ENCODE results near the gene HS1BP3. TPM values are rescaled to one million over a fixed set of nuclear protein-coding genes. Genes with fewer than 3 reads are reported as not detected.

Gene HS1BP3, protein sequence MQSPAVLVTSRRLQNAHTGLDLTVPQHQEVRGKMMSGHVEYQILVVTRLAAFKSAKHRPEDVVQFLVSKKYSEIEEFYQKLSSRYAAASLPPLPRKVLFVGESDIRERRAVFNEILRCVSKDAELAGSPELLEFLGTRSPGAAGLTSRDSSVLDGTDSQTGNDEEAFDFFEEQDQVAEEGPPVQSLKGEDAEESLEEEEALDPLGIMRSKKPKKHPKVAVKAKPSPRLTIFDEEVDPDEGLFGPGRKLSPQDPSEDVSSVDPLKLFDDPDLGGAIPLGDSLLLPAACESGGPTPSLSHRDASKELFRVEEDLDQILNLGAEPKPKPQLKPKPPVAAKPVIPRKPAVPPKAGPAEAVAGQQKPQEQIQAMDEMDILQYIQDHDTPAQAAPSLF
- 20.1 TPM for total RNA-seq

DNA sequence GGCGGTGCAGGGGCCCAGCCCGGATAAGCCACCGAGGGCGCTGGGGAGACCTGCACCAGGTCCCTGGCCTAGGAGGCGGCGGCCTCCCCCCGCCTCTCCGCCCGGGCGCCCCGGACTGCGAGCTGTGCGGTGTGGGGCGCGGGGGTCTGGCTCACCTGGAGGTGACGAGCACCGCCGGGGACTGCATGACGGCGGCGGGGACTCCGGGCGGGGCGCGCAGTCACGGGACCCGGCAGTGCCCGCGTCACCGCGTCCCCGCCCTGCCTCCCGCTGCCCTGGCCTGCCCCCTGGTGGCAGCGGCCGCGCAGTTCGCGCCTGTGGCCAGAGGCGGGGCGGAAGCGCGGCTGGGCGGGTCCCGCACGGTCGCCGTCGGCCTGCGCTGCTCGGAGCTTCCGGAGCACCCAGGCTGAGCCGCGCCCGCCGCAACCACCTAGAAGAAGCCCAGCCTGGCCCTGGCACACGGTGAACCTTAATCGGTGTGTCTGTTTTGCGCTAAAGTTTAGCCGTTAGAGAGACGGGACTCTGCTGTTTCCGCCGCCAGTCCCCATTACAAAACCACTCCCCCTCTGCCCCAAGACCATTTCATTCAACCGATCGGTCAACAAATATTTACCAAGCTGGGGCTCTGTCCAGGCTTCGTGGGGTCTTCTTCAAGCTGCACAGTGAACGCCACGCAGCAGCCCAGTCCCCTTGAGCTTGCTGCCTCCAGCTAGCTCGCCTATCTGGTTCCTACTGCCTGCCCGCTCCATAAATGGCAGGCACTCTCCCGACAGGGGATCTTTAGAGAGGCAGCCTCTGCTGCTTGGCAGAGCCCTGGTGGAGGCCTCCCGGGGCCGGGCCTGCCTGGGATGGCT lies at the start of gene HS1BP3:
TSS of gene HS1BP3 (minus strand) at position 222 of the 854 bp plus-strand sequence. CDS start at position 187, 35 bp downstream.
- ATAC-seq, result peak; percentile 94

GRCh38 chr2:20698916-20699613 lies 48.2 kb upstream of the HS1BP3 start:
- DNase-seq (ENCODE audit: low spot score), result no peak

More for the DNA sequence above, at the start of gene HS1BP3:
- peak; percentile 90 for DNase-seq (ENCODE audit: low spot score)

GRCh38 chr2:20697322-20697934 lies 46.5 kb upstream of the HS1BP3 start:
- ATAC-seq, result peak; percentile 90
- DNase-seq (ENCODE audit: low spot score), result no peak

More at GRCh38 chr2:20698916-20699613, 48.2 kb upstream of the HS1BP3 start:
- no peak for ATAC-seq

DNA sequence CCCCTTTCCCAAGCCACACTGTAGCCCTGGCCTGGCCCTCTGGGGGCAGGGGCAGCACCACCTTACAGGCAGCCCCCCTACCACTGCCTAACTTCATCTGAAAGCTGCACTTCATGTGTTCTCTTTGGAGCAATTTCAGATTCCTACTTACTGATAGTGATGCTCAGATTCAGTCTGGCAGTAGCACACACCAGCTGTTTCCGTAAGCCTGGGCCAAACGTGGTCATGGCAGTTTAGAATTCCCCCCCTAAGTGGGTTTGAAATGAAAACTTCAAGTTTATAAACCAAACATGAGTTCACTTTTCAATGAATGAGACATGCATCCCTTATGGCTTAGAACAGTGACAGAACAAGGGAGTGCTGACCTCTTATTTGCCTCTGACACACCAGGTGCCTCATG lies 45.5 kb upstream of the HS1BP3 start:
- ATAC-seq (no peak), DNase-seq (ENCODE audit: low spot score) (no peak)

DNA sequence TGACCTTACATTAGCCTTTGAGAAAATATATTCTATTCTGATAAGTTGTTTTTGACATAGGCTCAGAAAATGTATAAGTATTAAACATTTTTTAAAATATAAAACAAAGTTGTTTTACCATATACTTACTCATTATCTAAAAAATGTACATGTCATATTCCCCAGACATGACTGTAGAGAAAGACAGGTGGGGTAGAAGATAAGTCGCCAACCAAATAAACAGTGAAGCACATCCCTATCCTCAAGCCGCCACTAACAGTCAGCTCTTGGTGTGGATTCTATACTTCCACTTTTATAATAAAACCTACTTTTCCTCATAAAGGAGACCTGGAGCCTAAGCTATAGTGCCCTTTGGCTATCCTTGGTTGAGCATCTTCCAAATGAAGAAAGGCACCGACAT lies 42.4 kb upstream of the HS1BP3 start:
- ATAC-seq, result no peak

DNA sequence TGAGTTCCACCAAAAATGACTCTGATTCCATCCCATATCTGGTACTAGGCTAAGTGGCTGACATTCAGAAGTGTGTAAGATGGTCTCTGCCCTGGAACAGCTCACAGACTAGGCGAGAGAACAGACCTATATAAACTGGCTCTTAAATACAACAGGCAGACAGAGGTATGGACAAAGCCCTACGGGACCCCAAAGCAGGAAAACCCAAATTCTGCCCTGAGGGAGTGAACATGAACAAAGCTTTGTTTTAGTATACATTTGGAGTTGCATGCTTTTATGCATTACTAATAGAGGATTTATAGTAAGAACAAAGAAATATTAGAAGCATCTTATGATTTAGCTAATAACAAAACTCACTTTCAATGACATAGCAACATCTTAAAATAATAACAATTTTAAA lies 41.2 kb upstream of the HS1BP3 start:
- DNase-seq (ENCODE audit: low spot score) (no peak), ATAC-seq (no peak)

More for the DNA sequence above, 42.4 kb upstream of the HS1BP3 start:
- no peak for DNase-seq (ENCODE audit: low spot score)

DNA sequence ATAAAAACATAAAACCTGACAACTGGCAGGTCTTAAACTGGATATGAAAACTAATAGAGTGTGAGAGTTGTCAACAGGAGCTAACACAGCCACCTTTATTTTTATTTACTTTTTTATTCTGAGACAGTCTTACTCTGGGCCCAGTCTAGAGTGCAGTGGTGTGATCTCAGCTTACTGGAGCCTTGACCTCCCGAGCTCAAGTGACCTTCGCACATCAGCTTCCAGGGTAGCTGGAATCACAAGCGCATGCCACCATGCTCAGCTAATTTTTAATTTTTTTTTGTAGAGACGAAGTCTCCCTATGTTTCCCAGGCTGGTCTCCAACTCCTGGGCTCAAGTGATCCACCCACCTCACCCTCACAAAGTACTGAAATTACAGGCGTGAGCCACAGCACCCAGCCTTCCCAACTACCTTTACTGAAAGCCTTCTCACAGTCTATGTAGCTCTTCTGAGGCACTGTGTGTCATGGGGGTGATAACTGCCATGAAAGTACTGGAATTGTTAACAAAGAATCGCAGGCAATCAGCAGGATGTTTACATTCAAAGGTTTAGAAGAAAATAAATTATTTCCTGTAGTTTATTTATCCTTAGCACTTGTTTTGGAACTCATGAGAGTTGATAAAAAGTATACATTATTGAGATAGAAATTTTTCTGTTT lies 40.3 kb upstream of the HS1BP3 start:
- DNase-seq (ENCODE audit: low spot score) (no peak), ATAC-seq (peak; percentile 41)

GRCh38 chr2:20689428-20690264 lies 38.7 kb upstream of the HS1BP3 start:
- DNase-seq (ENCODE audit: low spot score) (no peak), ATAC-seq (peak; percentile 83)

DNA sequence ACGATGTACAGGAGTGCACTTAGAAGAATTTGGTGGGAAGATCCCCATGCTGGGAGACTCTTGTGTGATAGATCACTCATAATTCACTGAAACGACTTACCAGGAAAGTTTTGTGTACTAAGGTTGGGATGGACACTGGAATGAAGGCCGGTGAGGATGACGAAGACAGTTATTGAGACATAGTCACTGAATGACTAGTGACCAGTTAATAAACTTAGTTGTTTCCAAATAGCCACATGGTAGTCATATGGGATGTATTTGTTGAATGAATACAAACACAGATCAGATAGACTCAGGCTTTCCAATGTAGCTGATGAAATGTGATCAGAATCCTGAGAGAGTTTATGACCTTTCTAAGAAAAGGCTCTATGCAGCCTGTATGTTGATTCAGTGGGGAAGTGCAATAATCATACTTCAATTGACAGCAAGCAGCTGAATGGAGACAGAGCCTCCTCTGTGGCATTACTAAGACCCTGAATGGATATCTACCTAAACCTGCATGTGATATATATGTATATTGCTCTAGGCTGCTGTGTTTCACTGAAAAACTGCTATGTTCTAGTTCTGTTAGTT lies 36.4 kb upstream of the HS1BP3 start:
- DNase-seq (ENCODE audit: low spot score), result no peak
- no peak for ATAC-seq

GRCh38 chr2:20684581-20685063 lies 33.7 kb upstream of the HS1BP3 start:
- DNase-seq (ENCODE audit: low spot score) (no peak), ATAC-seq (peak; percentile 69)

DNA sequence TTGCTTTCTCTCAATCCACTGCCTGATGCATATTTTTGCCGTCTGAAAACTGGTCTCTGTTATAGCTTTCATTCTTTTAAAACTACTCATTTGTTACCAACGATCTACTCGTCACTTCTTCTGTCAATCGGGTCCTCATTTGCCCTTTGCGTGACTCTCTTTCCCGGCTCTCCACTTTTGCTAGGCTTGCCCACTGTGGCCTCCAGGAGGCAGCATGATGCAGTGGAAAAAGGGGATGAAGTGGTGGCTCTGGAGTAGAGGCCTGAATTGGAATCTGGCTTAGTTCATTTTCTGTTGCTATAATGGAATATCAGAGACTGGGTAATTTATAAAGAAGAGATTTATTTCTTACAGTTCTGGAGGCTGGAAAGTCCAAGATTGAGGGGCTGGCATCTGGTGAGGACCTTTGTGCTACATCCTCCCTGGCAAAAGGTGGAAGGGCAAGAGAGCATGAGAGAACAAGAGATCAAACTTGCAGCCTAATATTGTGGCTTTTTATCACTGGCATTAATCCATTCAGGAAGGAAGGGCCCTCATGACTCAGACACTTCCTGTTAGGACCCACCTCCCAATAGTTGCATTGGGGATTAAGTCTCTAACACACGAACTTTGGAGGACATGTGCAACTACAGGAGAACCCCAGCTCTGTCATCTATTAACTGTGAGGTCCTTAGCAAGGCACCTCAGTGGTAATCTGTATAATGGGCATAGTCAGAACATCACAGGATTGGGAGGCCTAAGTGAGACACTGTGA lies 31.4 kb upstream of the HS1BP3 start:
- ATAC-seq (peak; percentile 68), DNase-seq (ENCODE audit: low spot score) (no peak)

GRCh38 chr2:20680744-20681375 lies 30.0 kb upstream of the HS1BP3 start:
- DNase-seq (ENCODE audit: low spot score), result no peak
- no peak for ATAC-seq

DNA sequence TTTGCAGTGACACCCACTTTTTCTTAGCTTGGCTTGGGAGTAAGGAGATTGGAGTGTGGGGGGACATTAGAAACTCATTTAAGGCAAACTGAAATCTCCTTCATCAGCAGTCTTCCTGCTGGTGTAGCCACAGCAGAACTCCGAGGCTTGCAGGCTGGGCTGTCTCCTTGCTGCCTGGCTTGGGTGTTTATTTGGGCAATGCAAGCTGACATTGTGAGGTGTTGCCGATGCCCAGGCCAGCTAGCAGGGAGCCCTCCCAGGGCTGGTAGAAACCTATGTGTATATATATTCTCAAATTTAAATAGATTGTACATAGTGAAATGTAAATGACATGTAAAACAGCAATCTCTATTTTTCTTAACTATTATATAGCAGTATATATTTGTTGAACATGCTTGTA lies 27.9 kb upstream of the HS1BP3 start:
- ATAC-seq (no peak), DNase-seq (ENCODE audit: low spot score) (no peak)

DNA sequence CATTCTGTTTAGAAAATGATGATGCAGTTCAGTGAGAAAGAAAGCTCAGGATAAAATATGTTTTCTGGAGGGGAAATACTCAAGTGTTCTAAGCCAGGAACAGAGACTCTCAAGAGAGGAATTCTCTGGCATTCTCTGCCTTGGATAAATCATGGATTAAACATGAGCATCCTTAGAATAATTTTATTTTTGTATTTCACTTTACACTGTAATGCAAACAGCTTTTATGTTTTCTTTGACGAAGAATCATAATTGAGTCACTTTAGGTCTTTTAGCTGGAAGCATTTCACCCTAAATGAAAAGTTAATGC lies 27.1 kb upstream of the HS1BP3 start:
- no peak for DNase-seq (ENCODE audit: low spot score)
- ATAC-seq, result no peak

GRCh38 chr2:20677301-20678085 lies 26.6 kb upstream of the HS1BP3 start:
- DNase-seq (ENCODE audit: low spot score) (no peak), ATAC-seq (peak; percentile 47)

DNA sequence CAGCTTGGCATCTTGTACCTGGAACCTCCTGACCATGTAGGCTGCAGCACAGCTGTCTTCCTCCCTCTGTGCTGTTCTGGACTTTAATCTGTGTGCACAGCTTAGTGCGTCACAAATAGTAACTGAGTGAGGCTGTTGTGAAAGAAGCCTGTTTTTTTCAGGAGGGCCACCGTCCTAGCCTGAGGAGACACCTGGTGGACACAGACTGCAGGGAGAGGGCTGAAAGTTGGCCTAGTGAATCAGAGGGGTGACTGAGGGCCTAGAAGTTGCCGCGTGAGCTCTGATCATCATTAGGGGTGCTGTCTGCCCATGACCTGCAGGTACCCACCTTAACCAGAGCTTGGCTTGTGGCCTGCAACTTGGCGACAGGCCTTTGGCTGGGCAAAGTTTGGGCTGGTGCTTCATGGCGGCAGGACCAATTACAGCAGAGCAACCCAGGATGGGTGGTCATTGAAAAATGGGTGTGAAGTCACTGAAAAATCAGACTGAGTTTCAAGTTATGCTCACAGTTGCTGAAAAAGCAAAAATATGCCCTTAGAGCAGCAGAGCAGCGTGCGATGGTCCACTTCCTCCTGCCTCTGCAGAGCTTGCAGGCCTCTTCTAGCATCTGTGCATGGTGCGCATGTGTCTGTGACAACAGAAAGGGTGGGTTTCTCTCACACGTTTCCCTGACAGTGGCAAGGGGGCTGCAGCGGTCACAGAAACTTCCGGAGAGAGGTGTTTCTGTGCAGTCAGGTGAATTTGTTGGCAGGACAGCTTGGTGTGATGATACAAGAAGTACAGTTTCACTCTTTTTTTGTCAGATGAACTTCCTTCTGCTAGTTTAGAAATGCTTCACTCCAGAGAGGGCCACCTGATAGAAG lies 25.7 kb upstream of the HS1BP3 start:
- DNase-seq (ENCODE audit: low spot score) (peak; percentile 86), ATAC-seq (peak; percentile 84)

Data from left lobe of liver (tissue), 2 donors.